ENCODE measurements around the gene PARD3B.

PARD3B gene

DNA sequence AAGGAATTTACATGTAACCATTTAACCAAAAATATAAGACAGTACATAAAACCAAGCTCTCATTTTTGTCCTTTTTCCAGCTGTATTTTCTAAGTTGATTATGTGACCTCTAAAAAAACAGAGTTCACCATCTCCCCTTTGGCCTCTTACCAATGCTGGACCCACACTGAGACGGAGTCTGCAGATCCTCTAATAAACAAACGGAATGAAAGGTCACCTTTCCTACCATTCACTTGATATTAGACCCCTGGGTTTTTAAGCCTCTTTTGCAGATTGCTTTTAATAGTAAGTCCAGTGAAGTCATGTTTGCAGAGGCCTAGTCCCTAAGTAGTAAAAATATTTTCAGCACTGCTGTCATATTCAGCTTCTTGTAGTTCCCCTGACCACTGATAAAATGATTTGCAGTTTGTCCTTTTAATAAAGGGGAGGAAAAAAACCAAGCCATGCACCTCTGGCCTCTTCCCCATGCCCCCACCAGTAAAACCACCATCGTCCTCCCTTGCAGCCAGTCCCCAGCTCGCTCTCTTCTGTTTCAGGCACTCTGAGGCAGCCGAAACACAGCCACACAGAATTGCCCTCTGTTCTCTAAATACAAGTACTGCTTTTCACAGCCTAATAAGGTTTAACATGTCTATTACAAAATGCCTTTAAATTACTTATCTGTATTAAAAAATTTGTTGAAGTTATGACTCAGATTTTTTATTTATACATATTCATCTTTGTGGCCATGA is 427.5 kb downstream of the PARD3B start:
- no peak for DNase-seq

DNA sequence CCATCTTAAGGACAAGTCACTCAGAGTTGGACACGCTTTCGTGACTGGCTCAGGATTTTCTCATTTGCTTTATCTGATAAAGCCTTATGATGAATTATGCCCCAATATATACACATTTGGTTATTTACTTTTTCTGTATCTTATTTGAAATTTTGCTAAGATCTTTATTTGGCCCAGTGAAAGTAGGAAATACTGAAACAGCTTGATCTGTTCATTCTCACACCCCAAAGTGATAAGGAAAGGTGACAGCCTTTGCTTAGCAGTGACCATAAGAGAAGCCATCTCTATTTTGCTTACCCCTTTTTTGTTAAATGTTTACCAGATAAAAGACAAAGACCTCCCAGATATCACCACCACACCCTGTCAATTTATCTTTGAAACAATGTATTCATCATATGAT is 428.3 kb downstream of the PARD3B start:
- DNase-seq = no peak

DNA sequence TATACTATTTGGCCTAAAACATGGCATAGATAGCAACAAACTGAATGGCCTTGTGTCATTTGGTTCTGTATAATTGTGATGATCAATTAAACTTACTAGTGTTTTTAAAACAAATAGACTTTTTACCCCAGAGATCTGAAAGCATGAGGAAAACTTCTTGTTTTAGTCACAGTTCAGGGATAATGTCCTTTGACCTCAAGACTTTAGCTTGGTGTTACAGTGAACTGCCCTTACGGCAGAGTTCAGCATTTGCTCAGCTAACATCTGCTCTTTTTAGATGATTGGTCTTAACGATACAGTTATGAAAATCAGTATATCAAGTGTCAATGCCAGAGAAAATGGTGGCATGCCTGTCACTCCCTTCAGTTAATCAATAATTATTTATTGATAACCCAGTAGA is 429.2 kb downstream of the PARD3B start:
- no peak for DNase-seq

DNA sequence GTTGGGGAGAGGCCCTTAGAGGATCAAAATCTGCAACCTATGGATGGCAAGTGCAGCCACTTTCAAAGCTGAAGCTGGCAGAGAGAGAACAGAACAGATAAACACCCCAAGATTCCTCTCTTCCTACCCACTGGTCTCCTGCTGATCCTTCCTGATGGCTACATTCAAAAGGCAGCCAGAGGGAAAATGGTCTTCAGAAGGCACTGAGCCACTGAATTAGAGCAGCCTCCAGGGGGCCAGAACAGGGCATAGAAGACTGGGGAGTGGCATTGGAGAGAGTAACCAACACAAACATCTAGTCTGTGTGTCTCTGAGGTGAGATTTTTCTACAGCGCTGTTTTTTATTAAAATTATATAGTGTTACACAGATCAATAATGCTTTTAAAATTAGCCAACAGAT is 432.6 kb downstream of the PARD3B start:
- no peak for DNase-seq

DNA sequence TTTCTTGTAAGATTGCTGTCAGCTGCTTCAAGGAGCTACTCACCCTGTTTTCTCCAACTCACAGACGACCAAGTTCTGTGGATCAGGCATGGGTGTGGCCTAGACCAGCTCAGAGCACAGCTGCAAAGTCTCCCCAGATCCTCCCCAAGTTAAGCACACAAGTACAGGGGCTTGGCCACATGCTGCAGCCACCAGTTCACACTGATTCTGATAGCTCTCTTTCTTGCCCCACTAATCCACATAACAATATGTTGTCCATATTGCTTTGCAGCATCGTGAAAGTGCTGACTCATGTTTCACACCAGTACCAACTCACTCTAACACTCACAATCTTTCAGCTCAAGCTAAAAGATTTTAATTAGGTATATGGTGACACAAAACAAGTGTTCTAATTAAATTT is 437.0 kb downstream of the PARD3B start:
- no peak for DNase-seq

DNA sequence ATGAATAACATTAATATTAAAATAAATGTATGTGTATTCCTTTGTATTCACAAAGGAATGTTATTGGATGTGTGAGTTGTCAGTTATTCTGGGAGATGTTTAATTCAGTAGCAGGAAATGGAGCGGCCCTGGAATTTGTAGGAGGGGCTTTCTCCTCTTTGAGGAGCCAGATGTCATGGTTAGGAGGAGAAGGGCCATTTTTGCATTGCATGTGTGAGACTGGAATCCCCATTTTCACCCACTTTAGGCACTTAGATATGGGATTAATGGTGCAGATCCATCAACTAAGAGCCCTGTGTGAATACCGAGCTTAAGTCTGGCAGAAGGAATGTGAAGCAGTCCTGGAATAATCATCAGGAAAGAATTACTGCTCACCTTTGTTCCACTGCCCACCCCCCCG is 439.2 kb downstream of the PARD3B start:
- DNase-seq = no peak

DNA sequence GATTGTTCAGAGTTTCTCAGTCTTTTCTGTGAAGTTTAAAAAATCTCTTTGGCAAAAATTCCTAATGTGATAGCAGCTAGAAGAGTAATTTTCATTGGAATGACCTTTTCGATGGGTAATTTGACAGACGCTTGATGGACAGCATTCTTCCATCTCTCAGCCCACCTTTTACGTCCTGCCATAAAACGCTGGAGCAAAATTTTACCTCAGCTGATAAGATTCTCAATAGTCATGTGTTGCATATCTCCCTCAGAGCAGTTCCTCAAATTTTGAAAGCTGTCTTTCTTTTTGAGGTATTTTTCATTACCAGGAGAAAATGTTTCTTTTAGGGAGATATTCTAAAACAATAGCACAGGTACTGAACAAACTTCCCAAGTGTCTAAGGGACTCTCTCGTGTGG is 441.4 kb downstream of the PARD3B start:
- DNase-seq = no peak

DNA sequence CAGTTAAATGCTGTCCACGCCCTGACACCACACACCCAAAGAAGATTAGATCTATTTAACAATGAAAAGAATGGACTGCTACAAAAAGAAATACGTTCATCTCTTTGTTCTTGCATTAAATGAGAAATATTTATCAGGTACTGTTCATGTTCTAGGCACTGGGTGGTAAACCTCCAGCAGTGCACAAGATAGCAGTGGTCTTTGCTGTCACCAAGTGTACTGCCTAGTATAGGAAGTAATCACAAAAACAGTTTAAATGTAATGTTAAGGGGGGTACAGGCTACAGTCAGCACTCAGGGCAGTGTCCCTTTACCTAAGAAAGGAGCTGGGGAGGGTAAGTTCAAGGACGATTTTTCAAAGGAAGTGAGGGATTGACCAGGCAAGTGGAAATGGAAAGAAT is 443.6 kb downstream of the PARD3B start:
- DNase-seq = no peak

DNA sequence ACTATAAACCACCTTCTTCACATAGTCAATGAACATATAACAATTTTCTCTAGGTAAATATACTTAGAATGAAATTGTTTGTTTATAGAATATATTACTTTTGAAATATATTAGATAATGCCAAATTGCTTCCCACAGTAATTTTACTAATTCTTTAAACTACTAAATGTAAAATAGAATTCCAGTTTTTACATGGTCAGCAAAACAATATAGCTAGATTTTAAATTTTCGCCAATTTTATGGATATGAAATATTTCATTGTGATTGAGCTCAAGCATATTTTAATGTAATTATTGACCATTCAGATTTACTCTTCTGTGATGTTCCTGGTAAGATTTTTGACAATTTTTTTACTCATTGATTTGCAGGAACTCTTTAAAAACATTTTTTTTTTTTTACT is 444.6 kb downstream of the PARD3B start:
- no peak for DNase-seq

DNA sequence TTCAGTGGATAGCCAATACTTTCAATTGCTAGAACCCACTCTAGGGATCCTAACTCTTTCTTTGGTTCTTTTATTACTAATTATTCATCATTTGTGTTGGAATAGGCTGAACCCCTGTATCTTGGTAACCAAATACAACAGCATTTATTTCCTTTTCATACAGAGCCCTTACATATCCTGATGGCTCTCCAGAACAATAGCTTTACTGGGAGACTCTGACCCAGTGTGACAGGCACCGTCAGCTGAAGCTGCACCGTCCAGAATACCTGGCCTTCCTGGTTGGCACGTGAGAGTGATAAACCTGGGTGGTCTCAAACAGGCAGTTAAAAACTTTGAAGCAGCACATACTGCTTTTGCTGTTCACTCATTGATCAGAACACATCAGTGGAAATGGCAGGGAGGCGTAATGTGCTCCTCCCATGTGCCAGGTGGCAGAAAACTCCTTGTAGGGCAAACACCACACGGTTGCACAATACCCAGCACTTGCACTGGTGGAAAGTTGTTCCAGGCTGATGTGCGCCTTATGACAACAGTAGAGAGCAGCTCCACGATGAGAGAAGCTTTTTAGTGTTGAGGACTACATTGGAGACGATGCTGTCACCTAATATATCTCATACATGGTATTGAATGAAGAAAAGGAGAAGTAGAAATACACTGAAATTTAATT is 456.2 kb downstream of the PARD3B start:
- no peak for DNase-seq

DNA sequence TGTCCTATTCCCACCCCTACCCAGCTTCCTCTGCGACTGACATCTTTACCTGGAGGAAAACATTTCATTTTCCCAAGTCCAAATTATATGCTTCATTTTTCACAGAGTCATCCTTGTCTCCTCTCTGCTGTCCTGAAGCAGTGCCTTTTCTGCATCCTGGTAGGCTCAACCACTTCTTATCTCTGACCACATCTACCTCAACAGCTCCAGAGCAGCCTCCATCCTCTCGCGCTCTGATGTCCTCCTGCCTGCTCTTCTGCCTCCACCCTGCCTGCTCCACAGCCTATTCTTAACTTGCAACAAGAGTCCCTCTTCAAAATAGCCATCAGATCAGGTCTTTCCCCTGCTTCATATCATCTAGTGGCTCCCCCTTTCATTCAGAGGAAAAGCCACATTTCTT is 457.1 kb downstream of the PARD3B start:
- no peak for DNase-seq

DNA sequence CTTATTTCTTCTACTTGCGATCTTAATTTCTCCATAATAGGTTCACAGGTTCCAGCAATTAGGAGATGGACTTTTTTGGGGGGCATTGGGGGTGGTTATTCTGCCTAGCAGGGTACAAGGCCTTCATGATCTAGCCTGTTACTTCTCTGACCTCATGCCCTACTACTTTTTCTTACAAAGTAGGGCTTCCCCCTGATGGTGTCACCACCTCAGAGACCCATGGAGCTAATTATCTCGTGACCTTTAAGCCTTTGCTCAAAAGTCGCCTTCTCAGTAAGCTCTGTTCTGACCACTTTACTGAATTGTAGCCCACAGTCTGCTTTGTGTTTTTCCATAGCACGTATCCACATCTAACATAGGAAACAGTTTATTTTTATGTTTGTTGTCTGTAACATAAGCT is 458.0 kb downstream of the PARD3B start:
- DNase-seq = no peak

DNA sequence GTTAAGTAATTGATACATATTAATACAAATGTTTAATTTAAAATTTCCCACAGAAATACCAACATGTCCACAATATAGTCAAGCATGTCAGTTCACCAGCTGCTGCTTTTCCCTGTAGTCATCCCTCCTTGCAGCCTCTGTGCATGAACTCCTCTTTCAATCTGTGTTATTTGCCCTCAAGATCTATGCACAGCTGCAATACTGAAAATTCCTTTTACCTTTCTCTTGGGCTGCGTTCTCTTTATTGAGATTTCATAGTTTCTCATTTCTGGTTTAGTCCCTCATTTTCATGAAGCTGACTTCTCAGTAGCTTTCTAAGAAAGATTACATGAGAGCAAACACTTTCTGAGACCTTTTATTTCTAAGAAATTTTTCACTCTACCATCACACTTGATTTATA is 464.9 kb downstream of the PARD3B start:
- DNase-seq = no peak

DNA sequence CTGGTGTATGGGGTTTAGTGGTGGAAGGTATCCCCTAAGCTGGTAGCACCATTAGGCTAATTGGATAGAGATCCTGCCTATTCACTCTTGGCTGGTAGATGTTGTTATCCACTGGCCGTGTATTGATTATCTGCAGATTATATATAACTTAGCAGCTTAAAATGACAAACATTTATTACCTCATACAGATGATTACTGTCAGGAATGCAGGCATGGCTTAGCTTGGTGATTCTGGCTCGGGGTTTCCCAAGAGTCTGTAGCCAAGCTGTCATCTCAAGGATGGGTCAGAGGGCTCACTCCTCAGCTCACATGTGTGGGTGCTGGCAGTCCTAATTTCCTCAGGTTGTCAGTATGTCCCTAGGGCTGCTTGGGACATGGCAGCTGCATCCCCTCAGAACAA is 465.8 kb downstream of the PARD3B start:
- no peak for DNase-seq

DNA sequence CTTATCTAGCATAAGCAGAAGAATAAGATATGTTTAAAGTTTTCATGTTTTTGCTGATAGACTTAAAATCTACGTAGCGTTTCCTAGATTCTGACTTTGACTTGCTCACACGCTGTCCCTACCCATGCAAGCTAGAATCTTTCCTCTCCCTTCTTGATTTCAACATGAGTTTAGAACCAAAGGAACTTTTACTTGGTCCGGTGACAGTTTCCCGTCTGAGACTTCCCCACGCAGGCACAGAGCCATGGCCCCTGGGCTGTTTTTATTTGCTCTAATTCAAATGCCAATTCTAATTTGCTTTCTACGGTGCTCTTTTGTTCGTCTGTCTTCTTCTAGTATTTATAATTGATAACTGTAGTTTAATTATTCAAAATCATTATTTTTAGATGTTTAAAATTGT is 467.7 kb downstream of the PARD3B start:
- DNase-seq = no peak

DNA sequence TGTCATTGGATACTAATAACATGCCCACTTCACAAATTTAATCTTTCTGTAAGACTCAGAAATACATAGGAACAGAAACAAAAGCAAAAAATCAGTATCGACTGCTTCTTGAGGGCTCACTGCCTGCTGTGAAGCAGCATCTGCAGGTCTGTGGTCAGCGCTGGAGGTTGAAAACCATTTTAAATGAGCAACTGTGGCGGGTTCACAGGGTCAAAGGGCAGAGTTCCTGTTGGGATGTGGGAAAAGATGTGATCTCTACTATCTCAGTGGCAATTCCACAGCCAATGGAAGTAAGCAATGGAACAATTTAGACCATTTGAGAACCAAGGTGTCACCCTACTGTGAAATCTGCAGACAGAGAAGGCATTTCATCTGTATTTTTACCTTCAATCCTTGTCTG is 468.3 kb downstream of the PARD3B start:
- no peak for DNase-seq

DNA sequence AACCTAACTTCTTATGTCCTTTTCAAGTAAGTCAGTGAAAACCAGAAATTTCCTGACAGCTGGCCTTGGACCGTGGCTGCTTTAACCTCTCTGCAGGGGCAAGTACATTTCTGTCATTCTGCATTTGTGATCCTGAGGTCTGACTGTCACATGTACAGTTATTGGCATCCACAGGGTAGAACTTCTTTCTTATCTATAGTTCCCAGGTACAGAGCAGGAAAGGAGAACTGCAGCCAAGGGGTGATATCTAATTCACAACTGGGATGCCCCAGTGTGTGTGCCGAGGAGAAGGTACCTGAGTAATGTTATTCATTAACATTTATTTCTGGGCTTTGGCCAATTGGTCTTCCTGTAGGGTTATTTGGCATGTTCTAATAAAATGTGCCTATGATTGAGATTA is 468.9 kb downstream of the PARD3B start:
- DNase-seq = no peak

DNA sequence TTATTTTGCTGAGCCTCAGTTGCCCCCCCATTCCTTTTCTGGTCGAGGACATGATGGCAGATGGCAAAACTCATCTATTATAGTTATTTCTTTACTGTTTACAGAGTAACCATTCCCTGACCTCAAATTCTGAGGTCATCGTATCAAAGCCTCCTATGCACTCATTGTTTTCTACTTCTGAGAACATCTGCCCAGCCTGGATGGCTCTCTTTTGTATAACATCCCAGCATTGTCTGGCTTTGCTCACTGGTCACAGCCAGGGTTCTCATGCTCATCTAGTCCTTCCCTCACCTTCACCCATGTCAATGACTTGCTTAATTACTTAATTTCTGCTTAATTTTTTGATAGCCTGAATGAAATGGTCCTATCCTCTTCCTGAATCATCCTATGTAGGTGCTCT is 472.1 kb downstream of the PARD3B start:
- no peak for DNase-seq

DNA sequence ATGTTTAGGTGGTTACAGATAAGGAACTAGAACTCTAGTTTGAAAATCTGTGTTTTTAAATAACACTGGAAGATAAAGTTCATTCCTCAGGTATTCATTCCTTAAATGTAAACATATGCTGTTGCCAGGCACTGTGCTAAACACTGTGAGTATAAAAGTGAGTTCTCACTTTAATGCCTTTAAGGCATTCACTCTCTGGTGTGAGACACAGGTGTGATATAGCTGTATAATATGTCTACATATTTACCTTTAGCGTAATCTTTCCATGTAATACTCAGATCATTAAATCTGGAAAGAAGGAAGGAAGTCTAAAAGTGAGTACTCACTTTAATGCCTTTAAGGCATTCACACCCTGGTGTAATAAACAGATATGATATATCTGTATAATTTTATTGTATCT is 472.6 kb downstream of the PARD3B start:
- DNase-seq = no peak

DNA sequence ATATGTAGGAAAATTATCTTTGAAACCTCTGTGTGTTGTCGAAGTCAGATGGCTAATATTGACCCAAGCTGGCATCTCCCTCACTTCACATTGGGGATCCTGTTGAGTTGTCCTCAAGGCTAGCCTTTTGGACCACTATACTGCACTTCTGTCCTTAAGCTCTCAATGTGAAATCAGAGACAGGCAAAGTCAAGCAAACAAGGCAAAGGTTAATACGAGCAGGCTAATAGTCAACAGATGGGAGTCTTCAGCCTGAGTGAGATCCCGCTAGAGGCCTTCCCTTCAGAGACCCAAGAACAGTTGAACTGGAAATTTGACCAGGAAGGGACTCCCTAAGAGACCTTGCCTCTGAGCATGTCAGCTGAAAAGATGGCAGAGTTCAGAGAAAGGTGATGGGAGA is 475.4 kb downstream of the PARD3B start:
- DNase-seq = no peak

DNA sequence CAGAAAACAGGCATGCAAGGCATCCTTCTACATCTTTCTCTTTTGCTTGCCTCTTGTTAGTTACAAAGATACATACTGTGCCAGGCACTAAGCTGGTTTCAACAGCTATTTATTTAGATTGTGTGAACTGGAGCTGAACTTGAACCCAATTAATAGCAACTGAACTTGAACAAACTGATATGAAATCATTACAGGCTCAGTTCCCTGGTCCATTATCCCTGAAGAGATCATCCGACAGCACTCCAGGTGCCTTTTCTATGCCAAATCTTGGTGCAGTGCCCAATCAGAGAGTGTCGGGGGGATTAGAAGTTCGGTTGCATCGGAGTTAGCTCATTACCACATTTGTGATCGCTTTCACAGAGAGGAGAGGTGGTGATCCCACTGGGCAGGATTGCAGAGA is 477.6 kb downstream of the PARD3B start:
- peak; percentile 10 for DNase-seq

DNA sequence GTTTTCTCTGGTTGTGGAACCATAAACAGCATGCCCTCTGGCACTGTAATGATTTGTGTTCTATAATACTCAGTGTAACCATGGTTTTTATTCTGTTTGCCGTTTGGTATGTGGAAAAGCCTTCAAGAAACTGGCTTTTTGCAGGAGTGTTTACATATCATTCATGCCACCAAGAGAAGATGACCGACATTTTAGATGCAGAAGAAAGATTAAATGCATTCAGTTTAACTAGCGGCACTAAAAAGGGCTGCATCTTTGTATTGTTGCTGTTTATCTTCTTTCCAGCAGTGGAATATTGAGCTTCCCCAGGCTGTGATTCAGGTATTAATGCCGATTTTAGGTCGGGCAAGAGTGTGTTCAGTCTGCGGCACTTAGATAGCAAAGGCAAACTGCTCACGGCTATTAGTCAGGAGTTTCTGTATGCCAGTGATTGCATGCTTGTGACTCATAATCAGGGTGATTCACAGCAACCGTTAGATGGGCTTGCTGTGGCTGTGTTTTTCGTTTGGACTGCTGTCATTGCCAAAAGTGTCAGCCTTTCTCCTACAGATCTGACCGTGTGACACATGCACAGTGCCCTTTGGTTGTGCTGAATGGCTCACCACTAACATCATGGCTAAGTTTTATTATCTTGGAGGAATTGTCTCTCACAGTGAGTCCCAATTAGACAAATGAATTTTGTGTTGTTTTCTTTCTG is 479.7 kb downstream of the PARD3B start:
- DNase-seq = peak; percentile 5

DNA sequence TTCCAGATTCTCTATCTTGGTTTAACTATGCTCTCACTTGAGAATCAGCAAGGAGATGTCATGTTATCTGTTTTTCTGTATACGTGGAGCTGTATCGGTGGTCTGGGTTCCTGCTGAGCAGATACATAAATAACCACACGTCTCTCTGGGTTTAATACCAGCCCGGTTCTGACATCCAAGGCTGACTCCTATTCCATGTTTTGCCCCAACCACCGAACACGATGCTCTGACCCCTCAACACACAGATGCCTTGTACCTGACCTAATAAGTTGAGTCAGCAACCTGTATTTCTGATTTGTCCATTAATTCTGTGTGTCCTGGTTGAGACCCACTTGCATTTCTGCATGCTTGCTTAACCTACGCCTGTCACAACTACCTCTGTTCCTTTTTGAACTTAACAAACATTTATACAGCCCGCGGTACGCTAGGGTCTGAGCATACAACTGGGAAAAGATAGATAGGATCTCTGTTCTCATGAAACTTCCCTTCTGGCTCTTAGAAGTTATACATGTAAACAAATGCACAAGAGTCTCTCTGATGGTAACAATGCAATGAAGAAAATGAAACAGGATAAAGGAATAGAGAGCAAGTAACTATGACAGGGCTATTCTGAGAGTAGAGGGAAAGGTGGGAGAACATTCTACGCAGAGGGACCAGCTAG is 480.4 kb downstream of the PARD3B start:
- no peak for DNase-seq

DNA sequence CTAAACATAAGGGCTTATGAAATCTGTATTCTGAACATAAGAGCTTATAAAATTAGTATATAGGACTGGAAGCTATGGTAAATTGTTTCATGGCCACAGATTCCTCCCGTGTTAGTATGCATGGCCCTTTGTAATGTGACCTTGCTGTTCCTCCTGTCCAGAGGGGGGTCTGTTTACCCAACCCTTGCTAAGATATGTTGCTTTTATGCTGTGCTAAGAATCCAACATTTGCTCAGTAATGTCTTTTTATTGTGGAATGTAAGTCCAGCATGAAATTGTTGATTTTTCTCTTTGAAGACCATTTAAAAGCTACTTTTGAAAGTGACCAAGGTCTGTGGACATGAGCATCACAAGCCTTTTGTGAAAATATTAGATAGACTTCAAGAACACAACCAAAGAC is 485.4 kb downstream of the PARD3B start:
- DNase-seq = no peak

Data from DMS 273 treated with DMSO at 0.1 percent for 48 hours (cell line).